ENCODE results near the gene DNASE1. TPM values are rescaled to one million over a fixed set of nuclear protein-coding genes. Genes with fewer than 3 reads are reported as not detected.
A peak's percentile ranks its signal among the peaks of the same experiment; 100 is the strongest.

Gene DNASE1
- total and polyA plus RNA-seq, 9 donors = 12.7 to 22.3 (median 15.9) TPM

GRCh38 chr16:3612510-3613466 is 41.7 kb upstream of the DNASE1 start:
- Histone ChIP-seq H3K9me3 (replicated peaks; ENCODE audit: control insufficient read depth, low read depth, low read length) (no peaks in the 10 kb centered on the region), H3K27ac (ENCODE audit: low read length) (no peak overlapping the region), H3K4me3 (ENCODE audit: low read length) (peak overlapping the region; percentile 100), H3K36me3 (ENCODE audit: control insufficient read depth, insufficient read depth, low read length) (peaks cover 15% of the 10 kb centered on the region), H3K4me1 (ENCODE audit: control insufficient read depth, insufficient read depth, low read length) (peaks cover 14% of the 10 kb centered on the region), H3K27me3 (ENCODE audit: control insufficient read depth, insufficient read depth, low read length) (no peaks in the 10 kb centered on the region)
- WGBS (ENCODE audit: insufficient coverage) = 82% methylated on average over 23 of the region's 34 CpGs
- no peak for DNase-seq

GRCh38 chr16:3618769-3619141 is 35.7 kb upstream of the DNASE1 start:
- 88% methylated on average over 1 of the region's 3 CpGs for WGBS (ENCODE audit: insufficient coverage)
- no peak overlapping the region for H3K4me3 ChIP-seq (ENCODE audit: low read length)
- no peaks in the 10 kb centered on the region for H3K9me3 ChIP-seq (replicated peaks; ENCODE audit: control insufficient read depth, low read depth, low read length)
- H3K27ac ChIP-seq (ENCODE audit: low read length) = no peak overlapping the region
- H3K27me3 ChIP-seq (ENCODE audit: control insufficient read depth, insufficient read depth, low read length) = no peaks in the 10 kb centered on the region
- no peaks in the 10 kb centered on the region for H3K4me1 ChIP-seq (ENCODE audit: control insufficient read depth, insufficient read depth, low read length)
- DNase-seq = no peak
- peaks cover 7% of the 10 kb centered on the region for H3K36me3 ChIP-seq (ENCODE audit: control insufficient read depth, insufficient read depth, low read length)

GRCh38 chr16:3623642-3624041 is 30.8 kb upstream of the DNASE1 start:
- no peak overlapping the region for H3K27ac ChIP-seq (ENCODE audit: low read length)
- DNase-seq = no peak
- no CpG with 5 or more reads among the region's 3 CpGs for WGBS (ENCODE audit: insufficient coverage)
- H3K4me1 ChIP-seq (ENCODE audit: control insufficient read depth, insufficient read depth, low read length) = no peaks in the 10 kb centered on the region
- no peak overlapping the region for H3K4me3 ChIP-seq (ENCODE audit: low read length)
- H3K9me3 ChIP-seq (replicated peaks; ENCODE audit: control insufficient read depth, low read depth, low read length) = no peaks in the 10 kb centered on the region
- H3K36me3 ChIP-seq (ENCODE audit: control insufficient read depth, insufficient read depth, low read length) = no peaks in the 10 kb centered on the region
- no peaks in the 10 kb centered on the region for H3K27me3 ChIP-seq (ENCODE audit: control insufficient read depth, insufficient read depth, low read length)

GRCh38 chr16:3625331-3625730 is 29.2 kb upstream of the DNASE1 start:
- WGBS (ENCODE audit: insufficient coverage) = no CpG with 5 or more reads among the region's 5 CpGs
- no peak for DNase-seq

GRCh38 chr16:3625911-3626732 is 28.4 kb upstream of the DNASE1 start:
- Histone ChIP-seq H3K27ac (ENCODE audit: low read length) (no peak overlapping the region), H3K9me3 (replicated peaks; ENCODE audit: control insufficient read depth, low read depth, low read length) (no peaks in the 10 kb centered on the region), H3K4me1 (ENCODE audit: control insufficient read depth, insufficient read depth, low read length) (no peaks in the 10 kb centered on the region), H3K27me3 (ENCODE audit: control insufficient read depth, insufficient read depth, low read length) (no peaks in the 10 kb centered on the region), H3K4me3 (ENCODE audit: low read length) (no peak overlapping the region), H3K36me3 (ENCODE audit: control insufficient read depth, insufficient read depth, low read length) (no peaks in the 10 kb centered on the region)
- 81% methylated on average over 3 of the region's 4 CpGs for WGBS (ENCODE audit: insufficient coverage)
- DNase-seq = no peak

More at GRCh38 chr16:3625331-3625730, 29.2 kb upstream of the DNASE1 start:
- no peaks in the 10 kb centered on the region for H3K36me3 ChIP-seq (ENCODE audit: control insufficient read depth, insufficient read depth, low read length)
- no peak overlapping the region for H3K27ac ChIP-seq (ENCODE audit: low read length)
- H3K4me1 ChIP-seq (ENCODE audit: control insufficient read depth, insufficient read depth, low read length) = no peaks in the 10 kb centered on the region
- H3K9me3 ChIP-seq (replicated peaks; ENCODE audit: control insufficient read depth, low read depth, low read length) = no peaks in the 10 kb centered on the region
- no peak overlapping the region for H3K4me3 ChIP-seq (ENCODE audit: low read length)
- no peaks in the 10 kb centered on the region for H3K27me3 ChIP-seq (ENCODE audit: control insufficient read depth, insufficient read depth, low read length)

- Histone ChIP-seq H3K4me3 (ENCODE audit: low read length) (no peak overlapping the region), H3K27me3 (ENCODE audit: control insufficient read depth, insufficient read depth, low read length) (no peaks in the 10 kb centered on the region), H3K27ac (ENCODE audit: low read length) (peak overlapping the region; percentile 42), H3K36me3 (ENCODE audit: control insufficient read depth, insufficient read depth, low read length) (peaks cover 19% of the 10 kb centered on the region), H3K9me3 (replicated peaks; ENCODE audit: control insufficient read depth, low read depth, low read length) (no peaks in the 10 kb centered on the region), H3K4me1 (ENCODE audit: control insufficient read depth, insufficient read depth, low read length) (peaks cover under 1% of the 10 kb centered on the region)
- no CpG with 5 or more reads among the region's 3 CpGs for WGBS (ENCODE audit: insufficient coverage)
- DNase-seq = no peak
Observed at GRCh38 chr16:3637371-3637923, 17.0 kb upstream of the DNASE1 start.

- Histone ChIP-seq H3K9me3 (replicated peaks; ENCODE audit: control insufficient read depth, low read depth, low read length) (no peaks in the 10 kb centered on the region), H3K27ac (ENCODE audit: low read length) (no peak overlapping the region), H3K36me3 (ENCODE audit: control insufficient read depth, insufficient read depth, low read length) (peaks cover 29% of the 10 kb centered on the region), H3K4me1 (ENCODE audit: control insufficient read depth, insufficient read depth, low read length) (peaks cover 7% of the 10 kb centered on the region), H3K27me3 (ENCODE audit: control insufficient read depth, insufficient read depth, low read length) (no peaks in the 10 kb centered on the region), H3K4me3 (ENCODE audit: low read length) (no peak overlapping the region)
- DNase-seq = no peak
- 65% methylated on average over 9 of the region's 13 CpGs for WGBS (ENCODE audit: insufficient coverage)
Observed at GRCh38 chr16:3638916-3639644, 15.4 kb upstream of the DNASE1 start.

- Histone ChIP-seq H3K4me3 (ENCODE audit: low read length) (no peak overlapping the region), H3K4me1 (ENCODE audit: control insufficient read depth, insufficient read depth, low read length) (peaks cover 11% of the 10 kb centered on the region), H3K9me3 (replicated peaks; ENCODE audit: control insufficient read depth, low read depth, low read length) (no peaks in the 10 kb centered on the region), H3K27ac (ENCODE audit: low read length) (no peak overlapping the region), H3K36me3 (ENCODE audit: control insufficient read depth, insufficient read depth, low read length) (peaks cover 29% of the 10 kb centered on the region), H3K27me3 (ENCODE audit: control insufficient read depth, insufficient read depth, low read length) (no peaks in the 10 kb centered on the region)
- DNase-seq = no peak
- WGBS (ENCODE audit: insufficient coverage) = 53% methylated on average over 3 of the region's 3 CpGs
Observed at GRCh38 chr16:3640207-3640606, 14.3 kb upstream of the DNASE1 start.

GRCh38 chr16:3640632-3641501 is 13.6 kb upstream of the DNASE1 start:
- 89% methylated on average over 17 of the region's 17 CpGs for WGBS (ENCODE audit: insufficient coverage)
- no peaks in the 10 kb centered on the region for H3K9me3 ChIP-seq (replicated peaks; ENCODE audit: control insufficient read depth, low read depth, low read length)
- no peak overlapping the region for H3K27ac ChIP-seq (ENCODE audit: low read length)
- H3K4me3 ChIP-seq (ENCODE audit: low read length) = no peak overlapping the region
- peaks cover 18% of the 10 kb centered on the region for H3K4me1 ChIP-seq (ENCODE audit: control insufficient read depth, insufficient read depth, low read length)
- H3K36me3 ChIP-seq (ENCODE audit: control insufficient read depth, insufficient read depth, low read length) = peaks cover 29% of the 10 kb centered on the region
- H3K27me3 ChIP-seq (ENCODE audit: control insufficient read depth, insufficient read depth, low read length) = no peaks in the 10 kb centered on the region
- no peak for DNase-seq
